Large intestine (tissue), 3 donors: ENCODE data around the gene CCNB1. TPM values are rescaled to one million over a fixed set of nuclear protein-coding genes. Genes with fewer than 3 reads are reported as not detected.
A peak's percentile ranks its signal among the peaks of the same experiment; 100 is the strongest.
"Not testable (repeated sequence)": the region's sequence is repeated elsewhere in the genome, so short reads cannot be mapped to it uniquely, and the experiment has no call there.

Experiments
- DNase-seq, 2 donors: peaks; one replicate each; pipeline versions ENCODE4 v3.0.0 to v3.0.0-alpha.2; 2013
- H3K27ac ChIP-seq: one replicate; pipeline ENCODE4 v1.5.1; 2013; ENCODE audit warnings: low read length
- H3K27me3 ChIP-seq: 2 replicates; pipeline ENCODE4 v1.6.1; 2013; ENCODE audit warnings: low read length; ENCODE audit not compliant: control insufficient read depth, insufficient read depth
- H3K36me3 ChIP-seq: 2 replicates; pipeline ENCODE4 v1.6.1; 2013; ENCODE audit warnings: low read length; ENCODE audit not compliant: control insufficient read depth, insufficient read depth
- H3K4me1 ChIP-seq: one replicate; pipeline ENCODE4 v1.6.1; 2013; ENCODE audit warnings: low read length; ENCODE audit not compliant: control insufficient read depth, insufficient read depth
- H3K4me3 ChIP-seq: one replicate; pipeline ENCODE4 v1.5.1; 2013; ENCODE audit warnings: low read length
- H3K9me3 ChIP-seq: one replicate; pipeline ENCODE4 v1.6.1; 2013; ENCODE audit warnings: mild to moderate bottlenecking, low read depth, low read length, moderate library complexity; ENCODE audit not compliant: control insufficient read depth
- WGBS: methylation state at CpG from one replicate; pipeline ENCODE4 v1.1.5; 2013; ENCODE audit warnings: low lambda C conversion rate; ENCODE audit not compliant: insufficient coverage; 5-methylcytosine and 5-hydroxymethylcytosine counted together
- polyA plus RNA-seq: library from polyadenylated mRNA; unstranded; fragments of 120-200 nt; gene quantifications from one replicate; pipeline ENCODE4 v1.2.1, GENCODE V29; 2013

The CCNB1 gene
- polyA plus RNA-seq, 1 donor = 40.7 TPM

DNA sequence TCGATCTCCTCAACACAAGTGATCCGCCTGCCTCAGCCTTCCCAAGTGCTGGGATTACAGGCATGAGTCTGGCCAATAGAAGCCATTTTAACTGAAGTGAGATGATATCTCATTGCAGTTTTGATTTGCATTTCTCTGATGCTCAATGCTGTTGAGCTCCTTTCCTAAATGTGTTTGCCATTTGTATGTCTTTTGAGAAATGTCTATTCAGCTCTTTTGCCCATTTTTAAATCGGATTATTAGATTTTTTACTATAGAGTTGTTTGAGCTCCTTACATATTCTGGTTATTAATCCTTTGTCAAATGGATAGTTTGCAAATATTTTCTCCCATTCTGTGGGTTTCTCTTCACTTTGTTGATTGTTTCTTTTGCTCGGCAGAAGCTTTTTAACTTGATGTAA lies 26.7 kb upstream of the CCNB1 start:
- not testable (repeated sequence) for DNase-seq, H3K27me3 ChIP-seq, H3K27ac ChIP-seq, H3K36me3 ChIP-seq, H3K4me1 ChIP-seq, H3K9me3 ChIP-seq, H3K4me3 ChIP-seq
- 100% methylated on average over 2 of the region's 4 CpGs for WGBS

DNA sequence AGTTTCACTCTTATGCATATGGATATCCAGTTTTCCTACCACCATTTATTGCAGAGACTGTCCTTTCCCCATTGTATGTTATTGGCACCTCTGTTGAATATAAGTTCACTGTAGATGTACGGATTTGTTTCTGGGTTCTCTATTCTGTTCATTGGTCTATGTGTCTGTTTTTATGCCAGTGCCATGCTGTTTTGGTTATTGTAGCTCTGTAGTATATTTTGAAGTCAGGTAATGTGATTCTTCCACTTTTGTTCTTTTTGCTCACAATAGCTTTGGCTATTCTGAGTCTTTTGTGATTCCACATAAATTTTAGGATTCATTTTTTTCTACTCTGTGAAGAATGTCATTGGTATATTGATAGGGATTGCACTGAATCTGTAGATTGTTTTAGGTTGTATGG lies 26.1 kb upstream of the CCNB1 start:
- H3K36me3 ChIP-seq = no peaks in the 10 kb centered on the region
- no peak overlapping the region for H3K4me3 ChIP-seq
- H3K27ac ChIP-seq = no peak overlapping the region
- DNase-seq = no peak
- H3K9me3 ChIP-seq = peaks cover 5% of the 10 kb centered on the region
- no peaks in the 10 kb centered on the region for H3K27me3 ChIP-seq
- no CpG with 5 or more reads among the region's 1 CpG for WGBS
- no peaks in the 10 kb centered on the region for H3K4me1 ChIP-seq

DNA sequence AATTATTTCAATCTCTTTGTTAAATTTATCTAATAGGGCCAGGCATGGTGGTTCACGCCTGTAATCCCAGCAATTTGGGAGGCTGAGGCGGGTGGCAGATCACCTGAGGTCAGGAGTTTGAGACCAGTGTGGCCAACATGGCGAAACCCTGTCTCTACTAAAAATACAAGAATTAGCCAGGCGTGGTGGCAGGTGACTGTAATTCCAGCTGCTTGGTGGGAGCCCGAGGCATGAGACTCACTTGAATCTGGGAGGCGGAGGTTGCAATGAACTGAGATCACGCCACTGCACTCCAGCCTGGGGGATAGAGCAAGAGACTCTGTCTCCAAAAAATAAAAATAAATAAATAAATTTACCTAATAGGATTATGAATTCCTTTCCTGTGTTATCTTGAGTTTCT lies 18.4 kb upstream of the CCNB1 start:
- not testable (repeated sequence) for H3K4me1 ChIP-seq, H3K4me3 ChIP-seq, H3K27me3 ChIP-seq, H3K27ac ChIP-seq, H3K9me3 ChIP-seq, H3K36me3 ChIP-seq, DNase-seq
- no CpG with 5 or more reads among the region's 7 CpGs for WGBS

DNA sequence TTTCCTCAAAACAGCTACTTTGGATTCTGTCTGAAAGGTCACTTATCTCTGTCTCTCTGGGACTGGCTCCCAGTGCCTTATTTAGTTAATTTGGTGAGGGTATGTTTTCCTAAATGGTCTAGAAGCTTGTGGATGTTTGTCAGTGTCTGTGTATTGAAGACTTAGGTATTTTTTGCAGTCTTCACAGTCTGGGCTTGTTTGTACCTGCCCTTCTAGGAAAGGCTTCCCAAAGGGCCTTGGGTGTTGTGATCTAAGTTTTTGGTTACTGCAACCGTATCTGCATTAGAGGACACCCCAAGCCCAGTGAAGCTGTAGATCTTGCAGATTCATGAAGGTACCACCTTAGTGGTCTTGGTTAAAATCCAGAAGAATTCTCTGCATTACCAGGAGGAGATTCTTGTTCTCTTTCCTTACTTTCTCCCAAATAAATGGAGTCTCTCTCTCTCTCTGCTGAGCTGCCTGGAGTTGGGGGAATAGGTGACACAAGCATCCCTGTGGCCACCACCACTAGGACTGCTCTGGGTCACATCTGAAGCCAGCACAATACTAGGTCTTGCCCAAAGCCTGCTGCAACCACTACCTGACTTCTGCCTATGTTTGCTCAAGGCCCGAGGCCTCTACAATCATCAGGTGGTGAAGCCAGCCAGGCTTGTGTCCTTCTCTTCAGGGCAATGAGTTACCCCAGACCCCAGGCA lies 17.8 kb upstream of the CCNB1 start:
- Histone ChIP-seq H3K27ac (no peak overlapping the region), H3K27me3 (no peaks in the 10 kb centered on the region), H3K4me1 (no peaks in the 10 kb centered on the region), H3K9me3 (no peaks in the 10 kb centered on the region), H3K4me3 (no peak overlapping the region), H3K36me3 (no peaks in the 10 kb centered on the region)
- no CpG with 5 or more reads among the region's 2 CpGs for WGBS
- no peak for DNase-seq

DNA sequence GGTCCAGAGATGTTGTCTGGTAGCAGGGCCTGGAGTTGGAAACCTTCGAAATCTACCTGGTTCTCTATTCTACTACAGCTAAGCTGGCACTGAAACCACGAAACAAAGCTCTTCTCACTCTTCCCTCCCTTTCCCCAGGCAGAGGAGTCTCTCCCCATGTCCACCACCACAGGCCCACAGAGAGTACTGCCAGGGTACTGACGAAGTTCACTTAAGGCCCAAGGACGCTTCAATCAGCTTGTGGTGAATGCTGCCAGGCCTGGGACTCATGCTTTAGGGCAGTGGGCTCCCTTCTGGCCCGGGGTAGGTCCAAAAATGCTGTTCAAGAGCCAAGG lies 17.3 kb upstream of the CCNB1 start:
- whole genome bisulfite sequencing = no CpG with 5 or more reads among the region's 5 CpGs
- H3K4me3 ChIP-seq = no peak overlapping the region
- H3K27ac ChIP-seq = no peak overlapping the region
- no peaks in the 10 kb centered on the region for H3K27me3 ChIP-seq
- no peaks in the 10 kb centered on the region for H3K36me3 ChIP-seq
- no peak for DNase-seq
- H3K9me3 ChIP-seq = no peaks in the 10 kb centered on the region
- no peaks in the 10 kb centered on the region for H3K4me1 ChIP-seq

DNA sequence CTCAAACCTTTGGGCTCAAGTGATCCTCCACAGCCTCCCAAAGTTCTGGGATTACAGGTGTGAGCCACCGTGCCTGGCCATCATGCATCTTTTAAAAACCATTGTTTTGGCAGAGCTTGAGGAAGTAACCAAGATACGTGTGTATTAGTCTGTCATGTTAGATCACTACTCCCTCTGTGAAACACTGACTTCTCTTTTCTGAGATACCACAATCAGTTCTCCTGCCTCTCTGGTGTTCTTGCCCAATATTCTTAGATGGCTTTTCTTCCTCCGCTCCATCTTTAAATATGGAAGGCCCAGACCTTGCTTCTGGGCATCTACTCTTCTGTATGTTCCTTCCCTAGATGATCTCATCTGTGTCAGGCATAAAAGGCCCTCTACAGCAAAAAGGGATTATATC lies 14.2 kb upstream of the CCNB1 start:
- DNase-seq = no peak
- Histone ChIP-seq H3K36me3 (no peaks in the 10 kb centered on the region), H3K4me1 (no peaks in the 10 kb centered on the region), H3K27ac (no peak overlapping the region), H3K9me3 (no peaks in the 10 kb centered on the region), H3K27me3 (no peaks in the 10 kb centered on the region), H3K4me3 (no peak overlapping the region)
- no CpG with 5 or more reads among the region's 3 CpGs for WGBS

DNA sequence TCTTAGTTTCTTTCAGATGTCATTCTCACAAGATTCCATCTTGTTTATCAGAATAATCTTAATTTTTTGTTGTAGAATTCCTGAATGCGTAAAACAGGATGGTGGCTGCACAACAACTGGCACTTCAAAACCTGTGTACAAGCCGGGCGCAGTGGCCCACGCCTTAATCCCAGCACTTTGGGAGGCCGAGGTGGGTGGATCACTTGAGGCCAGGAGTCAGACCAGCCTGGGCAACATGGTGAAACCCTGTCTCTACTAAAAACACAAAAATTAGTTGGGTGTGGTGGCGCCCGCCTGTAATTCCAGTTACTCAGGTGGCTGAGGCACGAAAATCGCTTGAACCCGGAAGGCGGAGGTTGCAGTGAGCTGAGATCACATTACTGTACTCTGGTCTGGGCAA lies 10.5 kb upstream of the CCNB1 start:
- Histone ChIP-seq H3K27me3 (no peaks in the 10 kb centered on the region), H3K9me3 (no peaks in the 10 kb centered on the region), H3K4me3 (no peak overlapping the region), H3K36me3 (no peaks in the 10 kb centered on the region), H3K4me1 (no peaks in the 10 kb centered on the region), H3K27ac (no peak overlapping the region)
- DNase-seq = no peak
- WGBS = no CpG with 5 or more reads among the region's 11 CpGs

DNA sequence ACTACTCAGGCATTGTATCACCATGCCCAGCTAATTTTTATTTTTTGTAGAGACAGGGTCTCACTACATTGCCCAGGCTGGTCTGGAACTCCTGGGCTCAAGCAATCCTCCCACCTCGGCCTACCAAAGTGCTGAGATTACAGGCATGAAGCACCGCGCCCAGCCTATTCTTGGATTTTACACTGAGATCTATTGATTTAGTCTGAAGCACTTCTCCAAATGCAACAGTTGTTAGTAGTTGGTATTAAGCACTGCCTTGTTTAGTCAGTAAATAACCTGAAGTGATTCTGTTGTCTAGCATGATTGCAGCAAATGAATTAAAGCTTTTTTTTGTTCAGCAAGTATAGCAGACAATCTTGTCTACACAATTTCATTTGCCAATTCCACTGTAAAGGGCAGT lies 8.9 kb upstream of the CCNB1 start:
- H3K27ac ChIP-seq = no peak overlapping the region
- WGBS = no CpG with 5 or more reads among the region's 3 CpGs
- no peaks in the 10 kb centered on the region for H3K36me3 ChIP-seq
- H3K4me3 ChIP-seq = no peak overlapping the region
- no peaks in the 10 kb centered on the region for H3K9me3 ChIP-seq
- no peak for DNase-seq
- H3K27me3 ChIP-seq = no peaks in the 10 kb centered on the region
- no peaks in the 10 kb centered on the region for H3K4me1 ChIP-seq

DNA sequence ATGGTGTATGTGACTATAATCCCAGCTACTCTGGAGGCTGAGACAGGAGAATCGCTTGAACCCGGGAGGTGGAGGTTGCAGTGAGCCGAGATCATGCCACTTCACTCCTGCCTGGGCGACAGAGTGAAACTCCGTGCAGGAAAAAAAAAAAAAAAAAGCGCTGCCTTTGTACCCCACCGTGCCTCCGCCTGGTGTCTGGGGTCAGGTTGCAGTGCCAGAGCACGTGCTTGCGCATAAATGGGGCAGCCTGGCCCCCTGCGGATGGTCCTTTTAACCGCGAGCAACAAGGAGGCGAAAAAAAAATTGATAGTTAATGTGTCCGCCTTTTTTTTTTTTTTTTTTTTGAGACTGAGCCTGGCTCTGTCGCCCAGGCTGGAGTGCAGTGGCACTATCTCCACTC lies 6.3 kb upstream of the CCNB1 start:
- WGBS = no CpG with 5 or more reads among the region's 16 CpGs
- Histone ChIP-seq H3K4me3 (no peak overlapping the region), H3K27ac (no peak overlapping the region), H3K36me3 (no peaks in the 10 kb centered on the region), H3K27me3 (no peaks in the 10 kb centered on the region), H3K9me3 (no peaks in the 10 kb centered on the region), H3K4me1 (no peaks in the 10 kb centered on the region)
- DNase-seq = no peak

DNA sequence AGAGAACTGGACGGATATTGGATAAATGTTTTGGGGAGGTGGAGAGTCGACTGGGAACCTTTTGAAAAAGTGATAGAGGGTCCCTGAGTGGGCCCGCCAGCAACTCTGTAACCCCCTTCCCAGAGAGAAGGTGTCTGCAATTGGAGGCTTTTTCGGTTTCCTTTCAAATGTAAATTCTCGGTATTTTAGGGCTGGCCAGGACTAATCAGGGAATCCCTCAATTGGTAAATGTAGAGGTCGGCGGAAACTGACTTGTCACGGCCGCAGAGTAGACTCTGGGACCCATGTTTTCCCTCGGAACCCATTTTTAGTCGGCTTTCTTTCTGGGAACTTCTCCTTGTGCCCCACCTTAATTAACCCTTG lies 524 bp downstream of the CCNB1 start:
- WGBS = 0% methylated on average over 1 of the region's 11 CpGs
- no peaks in the 10 kb centered on the region for H3K9me3 ChIP-seq
- H3K4me1 ChIP-seq = peaks cover 7% of the 10 kb centered on the region
- no peaks in the 10 kb centered on the region for H3K27me3 ChIP-seq
- H3K27ac ChIP-seq = peak overlapping the region; percentile 40
- DNase-seq = peak in 1 of 2 donors; percentile 15
- H3K36me3 ChIP-seq = peaks cover 2% of the 10 kb centered on the region
- H3K4me3 ChIP-seq = peak overlapping the region; percentile 66

DNA sequence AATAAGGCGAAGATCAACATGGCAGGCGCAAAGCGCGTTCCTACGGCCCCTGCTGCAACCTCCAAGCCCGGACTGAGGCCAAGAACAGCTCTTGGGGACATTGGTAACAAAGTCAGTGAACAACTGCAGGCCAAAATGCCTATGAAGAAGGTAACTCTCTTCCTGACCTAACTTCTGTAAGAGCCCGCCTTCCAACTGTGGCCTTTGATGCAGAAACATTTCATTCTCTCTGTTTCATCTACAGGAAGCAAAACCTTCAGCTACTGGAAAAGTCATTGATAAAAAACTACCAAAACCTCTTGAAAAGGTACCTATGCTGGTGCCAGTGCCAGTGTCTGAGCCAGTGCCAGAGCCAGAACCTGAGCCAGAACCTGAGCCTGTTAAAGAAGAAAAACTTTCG lies 979 bp downstream of the CCNB1 start:
- no peak overlapping the region for H3K27ac ChIP-seq
- H3K9me3 ChIP-seq = no peaks in the 10 kb centered on the region
- peaks cover 7% of the 10 kb centered on the region for H3K4me1 ChIP-seq
- 100% methylated on average over 1 of the region's 8 CpGs for WGBS
- no peak for DNase-seq
- peak overlapping the region; percentile 66 for H3K4me3 ChIP-seq
- no peaks in the 10 kb centered on the region for H3K27me3 ChIP-seq
- peaks cover 2% of the 10 kb centered on the region for H3K36me3 ChIP-seq
